GM18951 (cell line): Measurements from ENCODE around the gene TAF1B.

Experiments
- POLR2A ChIP-seq: IDR thresholded peaks from 4 replicates; pipeline ENCODE4 v1.6.1; 2011; ENCODE audit warnings: mild to moderate bottlenecking; ENCODE audit not compliant: insufficient read length, insufficient read depth; ENCODE audit errors: extremely low read depth
- in situ Hi-C: fragments of 300-500 bp; cut with MboI; formaldehyde crosslinking; loops from one replicate; pipeline ENCODE4 v1.12.0; 2022; ENCODE audit warnings: low sequenced_read_pairs, mixed read lengths, inconsistent platforms; ENCODE audit not compliant: unreplicated experiment

Gene TAF1B

GRCh38 chr2:9843229-9844035 lies at the start of gene TAF1B:
Gene TAF1B (plus strand): TSS chr2:9843474. CDS start chr2:9843542, 68 bp downstream.
- in situ Hi-C loops = no loop called here
- peak; percentile 91 for TF ChIP-seq POLR2A

- no peak for TF ChIP-seq POLR2A
Observed at GRCh38 chr2:9793918-9794717, 49.2 kb upstream of the TAF1B start.

GRCh38 chr2:9795071-9795470 lies 48.2 kb upstream of the TAF1B start:
- in situ Hi-C loops = no loop called here
- TF ChIP-seq POLR2A = no peak

More at GRCh38 chr2:9793918-9794717, 49.2 kb upstream of the TAF1B start:
- in situ Hi-C loops = no loop called here

- in situ Hi-C loops = no loop called here
- no peak for TF ChIP-seq POLR2A
Observed at GRCh38 chr2:9796056-9797010, 46.9 kb upstream of the TAF1B start.

GRCh38 chr2:9797086-9797485 lies 46.2 kb upstream of the TAF1B start:
- in situ Hi-C loops = no loop called here

GRCh38 chr2:9797681-9798556 lies 45.4 kb upstream of the TAF1B start:
- no peak for TF ChIP-seq POLR2A
- in situ Hi-C loops = no loop called here

More at GRCh38 chr2:9797086-9797485, 46.2 kb upstream of the TAF1B start:
- TF ChIP-seq POLR2A = no peak

GRCh38 chr2:9799011-9799596 lies 44.2 kb upstream of the TAF1B start:
- TF ChIP-seq POLR2A = no peak
- in situ Hi-C loops = no loop called here

- no peak for TF ChIP-seq POLR2A
Observed at GRCh38 chr2:9799729-9800632, 43.3 kb upstream of the TAF1B start.

GRCh38 chr2:9800639-9800974 lies 42.7 kb upstream of the TAF1B start:
- in situ Hi-C loops = loop anchor here (25.0 kb wide), 1 partner anchor 637 kb away; the partner anchor contains the start of gene ODC1
- no peak for TF ChIP-seq POLR2A

More at GRCh38 chr2:9799729-9800632, 43.3 kb upstream of the TAF1B start:
- in situ Hi-C loops = loop anchor here (25.0 kb wide), 1 partner anchor 637 kb away; the partner anchor contains the start of gene ODC1

GRCh38 chr2:9800975-9801726 lies 42.1 kb upstream of the TAF1B start:
- TF ChIP-seq POLR2A = no peak

More at GRCh38 chr2:9800975-9801726, 42.1 kb upstream of the TAF1B start:
- in situ Hi-C loops = loop anchor here (25.0 kb wide), 1 partner anchor 636 kb away; the partner anchor contains the start of gene ODC1
